Epidermal melanocyte (primary cell): ENCODE results near the gene SMC5.
"Not testable (repeated sequence)": the region's sequence is repeated elsewhere in the genome, so short reads cannot be mapped to it uniquely, and the experiment has no call there.

Source experiments
- DNase-seq: peaks from one replicate; pipeline ENCODE4 v3.0.0; 2011; ENCODE audit warnings: low spot score; ENCODE audit not compliant: insufficient read length

The SMC5 gene

DNA sequence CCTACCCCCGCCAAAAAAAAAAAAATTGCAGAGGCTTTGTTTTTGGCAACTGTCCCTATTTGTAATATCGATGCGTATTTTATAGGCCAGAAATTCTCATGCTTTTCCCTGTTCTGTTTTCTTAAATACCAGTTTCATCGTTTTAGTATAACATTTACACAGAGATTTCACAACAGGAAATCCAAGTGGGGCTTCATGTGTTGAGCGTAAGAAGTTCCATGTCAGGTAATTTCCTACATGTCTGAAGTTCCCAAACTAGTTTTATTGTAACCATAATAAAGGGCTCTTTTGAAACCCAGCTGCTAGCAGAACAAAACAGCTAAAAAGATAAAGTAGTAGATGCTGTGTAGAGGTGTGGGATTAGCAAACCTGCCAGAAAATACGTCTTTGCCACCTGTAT, 4.2 kb downstream of the SMC5 start:
- DNase-seq = no peak

DNA sequence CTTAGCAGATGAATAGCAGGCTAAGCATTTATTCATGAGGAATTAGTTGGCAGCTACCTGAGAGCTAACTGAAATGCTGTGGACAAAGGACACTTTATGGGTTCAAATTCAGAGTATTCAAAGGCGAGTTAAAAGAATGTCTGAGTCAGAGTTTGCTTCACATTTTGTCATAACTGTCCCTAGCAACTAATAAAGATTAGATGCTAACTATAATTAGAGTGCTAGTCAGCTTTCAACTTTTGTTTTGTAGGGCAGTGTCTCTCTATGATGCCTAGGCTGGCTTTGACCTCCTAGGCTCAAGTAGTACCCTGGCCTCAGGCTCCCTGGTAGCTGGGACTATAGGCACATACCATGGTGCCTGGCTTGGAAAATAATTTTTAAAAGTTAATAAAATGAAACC, 4.6 kb downstream of the SMC5 start:
- DNase-seq = no peak

DNA sequence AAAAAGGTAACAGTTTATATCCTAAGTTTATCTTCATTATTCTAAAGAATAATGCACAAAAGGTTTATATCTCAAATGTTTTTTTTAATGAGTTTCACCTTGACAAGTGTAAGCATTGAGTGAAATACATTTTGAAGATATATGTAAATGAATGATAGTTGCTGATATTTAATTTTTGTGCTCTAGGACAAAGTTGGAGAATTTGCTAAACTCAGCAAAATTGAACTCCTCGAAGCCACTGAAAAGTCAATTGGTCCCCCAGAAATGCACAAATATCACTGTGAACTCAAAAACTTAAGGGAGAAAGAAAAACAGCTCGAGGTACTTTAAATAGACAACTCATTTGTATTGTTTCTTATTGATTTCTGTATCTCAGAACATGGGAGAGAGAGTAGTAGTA, 19.5 kb downstream of the SMC5 start:
- no peak for DNase-seq

DNA sequence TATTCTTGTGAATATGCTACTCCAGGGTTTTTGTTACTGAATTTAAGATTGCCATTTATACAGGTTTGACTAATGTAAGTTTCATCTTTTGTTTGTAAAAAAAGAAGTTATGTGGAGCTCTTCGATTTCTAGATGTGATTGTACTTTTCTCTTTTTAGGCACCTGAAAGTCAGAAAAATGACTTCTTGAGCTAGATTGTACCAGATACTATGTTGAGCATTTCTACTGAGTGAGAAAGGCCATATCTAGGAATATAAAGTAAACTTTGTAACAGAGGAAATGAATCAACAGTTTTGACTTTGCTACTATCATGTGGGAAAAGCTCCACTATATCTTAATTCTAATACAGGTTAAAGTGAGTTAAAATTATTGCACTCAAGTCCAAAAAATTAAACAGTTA, 25.1 kb downstream of the SMC5 start:
- no peak for DNase-seq

DNA sequence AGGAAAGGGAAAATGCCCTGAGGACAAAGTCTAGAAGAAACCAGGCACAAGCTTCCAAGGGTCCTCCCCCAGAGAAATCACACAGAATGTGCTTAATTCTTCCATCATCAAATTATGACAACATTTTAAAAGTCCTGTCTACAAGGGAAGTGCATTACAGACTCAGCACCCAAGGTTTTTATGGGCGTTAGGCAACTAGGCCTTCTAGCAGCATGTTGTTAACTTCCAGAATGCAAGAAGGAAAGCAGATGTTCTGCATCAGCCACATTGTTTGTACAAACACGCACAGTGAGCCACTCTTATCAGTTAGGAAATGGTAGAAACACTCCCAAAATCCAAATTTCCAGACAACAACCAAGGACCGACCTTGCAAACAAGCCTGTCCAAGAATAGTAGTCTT, 26.5 kb downstream of the SMC5 start:
- DNase-seq = no peak

DNA sequence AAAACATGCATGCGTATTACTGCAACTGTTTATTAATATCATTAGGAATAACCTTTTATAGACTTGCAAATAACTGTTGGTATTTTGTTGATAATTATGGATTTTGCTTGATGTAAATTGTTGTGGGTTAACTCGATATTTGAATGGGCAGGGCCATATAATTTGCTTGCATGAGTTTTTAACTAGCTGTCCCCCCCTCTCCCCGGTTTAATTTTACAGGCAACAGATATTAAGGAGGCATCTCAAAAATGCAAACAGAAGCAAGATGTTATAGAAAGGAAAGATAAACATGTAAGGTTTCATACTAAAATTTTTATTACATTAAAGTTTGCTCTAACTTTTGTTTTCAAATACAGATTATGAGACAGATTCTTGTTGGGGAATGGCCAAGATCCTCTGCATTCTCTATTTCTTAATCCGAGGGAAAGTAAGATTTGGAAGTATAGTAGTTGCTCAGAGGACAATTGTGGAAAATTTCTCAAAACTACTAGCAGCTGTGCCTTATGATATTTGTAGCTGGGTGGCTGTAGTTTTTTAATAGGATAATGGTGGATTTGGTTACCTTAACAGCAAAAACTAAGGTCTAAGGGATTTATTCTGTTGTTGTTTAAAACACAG, 27.3 kb downstream of the SMC5 start:
- DNase-seq = no peak

DNA sequence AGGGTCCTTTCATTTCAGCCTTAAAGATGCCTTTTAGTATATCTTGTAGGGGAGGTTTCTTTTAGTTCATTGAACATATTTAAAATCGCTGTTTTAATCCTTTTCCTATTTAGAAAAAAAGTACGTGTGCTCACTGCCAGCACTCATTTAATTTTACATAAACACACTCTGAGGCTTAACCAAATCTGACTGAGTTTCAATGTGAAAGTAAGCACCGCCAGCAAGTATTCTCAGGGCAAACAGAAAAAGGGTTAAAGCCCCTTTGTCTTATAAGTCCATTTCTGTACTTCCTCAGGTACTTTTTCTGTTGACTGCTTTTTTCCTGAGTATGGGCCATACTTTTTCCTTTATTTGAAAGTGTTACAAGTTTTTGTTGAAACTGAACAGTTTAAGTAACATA, 31.8 kb downstream of the SMC5 start:
- DNase-seq = no peak

DNA sequence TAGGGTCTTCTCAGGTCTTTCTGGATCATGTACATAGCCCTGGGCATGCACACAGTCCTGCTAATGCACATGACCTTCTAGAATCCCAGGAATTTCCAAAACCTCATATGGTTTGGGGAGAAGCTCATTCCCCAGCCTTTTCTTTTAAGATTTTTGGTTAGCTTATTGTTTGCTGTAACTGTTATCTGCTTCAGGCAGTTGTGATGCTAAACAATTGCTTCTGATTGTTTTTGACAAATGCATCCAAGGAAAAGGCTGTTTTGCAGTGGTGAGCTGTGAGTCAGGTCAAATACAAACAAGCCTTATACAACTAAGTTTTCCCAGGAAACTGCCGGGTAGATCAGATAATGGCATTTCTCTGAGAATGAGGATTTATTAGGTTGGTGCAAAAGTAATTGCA, 32.7 kb downstream of the SMC5 start:
- no peak for DNase-seq

DNA sequence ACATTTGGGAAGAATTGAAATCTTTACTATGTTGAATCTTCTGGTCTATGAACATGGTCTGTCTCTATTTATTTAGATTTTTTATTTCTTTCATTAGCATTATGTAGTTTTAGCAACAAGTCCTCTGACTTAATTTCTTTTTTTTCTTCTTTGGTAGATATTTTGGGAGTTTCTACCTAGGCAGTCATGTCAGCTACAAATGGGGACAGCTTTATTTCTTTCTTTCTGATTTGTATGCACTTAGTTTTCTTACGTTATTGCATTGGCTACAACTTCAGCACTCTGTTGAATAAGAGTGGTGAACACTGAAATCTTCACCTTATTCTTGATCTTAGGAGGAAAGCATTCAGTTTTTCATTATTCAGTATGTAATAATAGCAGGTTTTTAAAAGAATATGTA, 33.5 kb downstream of the SMC5 start:
- no peak for DNase-seq

DNA sequence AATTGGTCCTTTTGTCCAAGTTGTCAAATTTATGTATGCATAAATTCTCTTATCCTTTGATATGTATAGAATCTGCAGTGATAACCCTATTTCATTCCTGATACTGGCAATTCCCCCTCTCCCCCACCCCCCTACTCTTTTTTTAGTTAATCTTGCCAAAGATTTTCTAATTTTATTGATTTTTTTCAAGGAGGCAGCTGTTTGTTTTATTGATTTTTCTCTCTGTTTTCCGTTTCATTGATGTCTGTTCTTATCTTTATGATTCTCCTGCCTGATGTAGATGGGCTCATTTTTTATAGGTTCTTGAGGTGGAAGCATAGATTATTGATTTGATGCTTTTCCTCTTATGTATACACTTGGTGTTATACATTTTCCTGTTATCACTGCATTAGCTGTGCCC, 34.4 kb downstream of the SMC5 start:
- DNase-seq = no peak

DNA sequence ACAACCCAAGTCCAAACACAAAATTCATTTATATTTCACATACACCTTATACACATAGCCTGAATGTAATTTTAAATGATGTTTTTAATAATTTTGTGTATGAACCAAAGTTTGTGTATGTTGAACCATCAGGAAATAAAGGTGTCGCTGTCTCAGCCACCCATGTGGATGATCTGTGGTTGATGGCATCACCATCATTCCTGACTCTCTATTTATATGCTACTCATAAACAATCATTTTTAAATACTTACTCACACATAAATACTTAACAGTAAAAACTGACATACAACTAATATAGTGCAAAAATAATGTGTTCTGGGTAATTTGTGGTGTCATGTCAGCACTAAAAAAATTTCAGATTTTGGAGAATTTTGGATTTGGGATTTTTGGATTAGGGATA, 38.4 kb downstream of the SMC5 start:
- no peak for DNase-seq

DNA sequence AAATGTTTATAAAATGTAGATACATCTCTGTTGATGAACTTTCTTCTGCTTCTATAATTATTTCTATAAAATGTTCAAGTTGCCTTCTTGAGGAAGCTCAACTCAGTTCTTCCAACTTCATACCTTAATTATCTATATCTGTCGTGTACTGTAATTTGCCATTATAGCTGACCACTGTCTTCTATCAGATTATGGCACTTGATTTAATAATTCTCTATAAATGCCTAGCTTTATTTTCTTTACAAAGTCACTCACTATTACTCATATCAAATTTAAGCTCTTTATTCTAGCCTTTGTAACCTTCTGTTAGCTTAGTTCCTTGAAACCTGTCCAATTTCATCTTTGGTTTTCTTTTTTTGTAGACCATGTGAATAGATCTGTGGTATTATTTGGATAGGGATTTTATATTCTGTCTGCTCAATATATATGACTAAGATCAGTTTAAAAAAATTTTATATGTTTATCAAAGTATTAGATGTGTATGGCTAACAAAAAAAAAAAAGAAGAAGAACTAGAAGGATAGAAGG, 39.5 kb downstream of the SMC5 start:
- no peak for DNase-seq

DNA sequence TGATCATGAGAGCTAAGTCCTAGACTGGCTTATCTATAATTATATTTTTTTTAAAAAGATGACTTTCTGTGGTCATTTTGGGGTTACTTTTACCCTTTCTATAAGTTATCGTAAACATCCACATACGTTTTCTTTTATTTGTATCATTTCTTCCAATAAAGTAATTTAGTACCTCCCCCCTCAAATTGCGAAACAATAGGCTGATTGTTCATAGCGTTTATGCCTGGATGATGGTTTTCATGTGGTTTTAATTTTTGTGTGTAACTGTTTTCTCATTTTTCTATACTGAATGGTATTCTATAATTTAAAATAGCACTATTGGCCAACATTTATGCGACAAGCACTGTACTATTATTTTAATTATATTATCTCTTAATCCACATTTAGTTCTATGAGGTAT, 44.5 kb downstream of the SMC5 start:
- DNase-seq = no peak

DNA sequence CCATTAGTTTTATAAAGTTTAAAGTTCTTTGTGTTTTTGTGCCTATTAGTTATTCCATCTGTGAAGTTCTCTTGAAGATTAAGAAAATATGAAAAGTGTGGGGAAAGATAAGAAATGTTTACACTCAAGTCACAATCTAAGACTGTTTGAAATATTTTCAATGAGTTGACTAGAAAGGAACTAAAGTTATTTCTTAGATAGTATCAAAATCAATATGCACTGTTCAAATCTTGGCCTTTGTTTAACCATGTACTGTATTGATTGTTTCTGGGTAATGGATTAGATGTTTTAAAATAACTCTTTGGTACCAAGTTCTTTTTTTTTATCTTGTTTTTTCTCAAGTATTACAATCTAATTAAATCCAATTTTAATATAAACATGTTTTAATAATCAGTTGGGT, 46.0 kb downstream of the SMC5 start:
- DNase-seq = no peak

DNA sequence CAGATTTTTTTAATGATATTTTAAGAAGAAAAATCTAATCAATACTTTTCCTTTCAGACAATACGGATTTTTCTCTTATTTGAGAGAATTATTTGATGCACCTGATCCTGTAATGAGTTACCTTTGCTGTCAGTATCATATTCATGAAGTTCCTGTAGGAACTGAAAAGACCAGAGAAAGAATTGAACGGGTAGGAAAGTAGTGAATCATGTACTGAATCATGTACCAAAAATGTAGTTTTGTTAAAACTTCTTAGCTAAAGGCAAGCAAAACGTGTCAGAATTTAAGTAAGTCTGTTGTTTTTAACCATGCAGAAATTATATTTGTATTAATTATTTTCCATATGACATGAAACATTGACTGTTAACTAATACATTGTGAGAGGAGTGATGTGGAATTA, 56.6 kb downstream of the SMC5 start:
- DNase-seq = no peak

DNA sequence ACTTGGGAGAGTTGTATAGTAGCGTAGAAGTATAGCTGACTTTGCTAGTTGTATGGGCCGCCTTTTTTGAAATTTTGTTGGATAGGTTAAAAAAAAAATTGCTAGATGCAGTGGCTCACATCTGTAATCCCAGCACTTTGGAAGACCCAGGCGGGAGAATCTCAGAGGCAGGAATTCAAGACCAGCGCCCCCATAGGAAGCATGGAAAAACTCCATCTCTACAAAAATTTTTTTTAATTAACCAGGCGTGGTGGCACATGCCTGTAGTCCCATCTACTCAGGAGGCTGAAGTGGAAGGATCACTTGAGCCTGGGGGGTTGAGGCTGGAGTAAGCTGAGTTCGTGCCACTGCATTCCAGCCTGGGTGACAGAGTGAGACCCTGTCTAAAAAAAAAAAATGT, 59.2 kb downstream of the SMC5 start:
- no peak for DNase-seq

DNA sequence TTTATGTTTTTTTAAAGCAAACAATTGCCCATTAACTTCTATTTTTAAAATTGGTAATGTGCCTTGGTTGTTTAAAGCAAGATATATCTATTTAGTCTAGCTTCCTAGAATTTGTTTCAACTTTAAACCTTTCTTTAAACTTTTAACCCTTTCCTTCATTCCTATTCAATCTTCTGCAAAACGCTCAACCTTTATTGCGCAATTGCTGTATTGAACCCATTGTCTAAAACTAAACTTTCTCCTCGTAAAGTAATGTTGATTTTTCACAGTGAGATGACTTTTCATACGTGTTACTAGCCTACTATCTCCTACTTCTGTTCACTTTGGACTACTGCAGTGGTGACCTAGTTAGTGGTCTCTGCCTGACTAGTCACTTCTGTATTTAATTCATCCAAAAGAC, 63.3 kb downstream of the SMC5 start:
- DNase-seq = no peak

DNA sequence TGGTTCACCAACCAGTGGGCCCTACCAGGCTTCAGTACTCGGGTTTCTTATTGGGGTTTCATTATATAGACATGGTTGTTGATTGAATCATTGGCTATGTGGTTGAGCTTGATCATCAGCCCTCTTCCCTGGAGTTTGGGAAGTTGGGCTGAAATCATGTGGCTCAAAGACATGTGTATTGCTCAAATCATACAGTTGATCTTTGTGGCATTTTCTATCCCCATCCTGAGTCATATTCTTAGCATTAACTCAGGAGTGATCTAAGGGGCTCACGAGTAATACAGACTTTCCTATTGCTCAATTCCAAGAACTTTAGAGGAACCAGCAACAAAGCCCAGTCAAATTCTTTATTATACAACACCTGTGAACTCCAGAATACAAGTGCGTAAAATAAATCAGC, 66.2 kb downstream of the SMC5 start:
- DNase-seq = no peak

DNA sequence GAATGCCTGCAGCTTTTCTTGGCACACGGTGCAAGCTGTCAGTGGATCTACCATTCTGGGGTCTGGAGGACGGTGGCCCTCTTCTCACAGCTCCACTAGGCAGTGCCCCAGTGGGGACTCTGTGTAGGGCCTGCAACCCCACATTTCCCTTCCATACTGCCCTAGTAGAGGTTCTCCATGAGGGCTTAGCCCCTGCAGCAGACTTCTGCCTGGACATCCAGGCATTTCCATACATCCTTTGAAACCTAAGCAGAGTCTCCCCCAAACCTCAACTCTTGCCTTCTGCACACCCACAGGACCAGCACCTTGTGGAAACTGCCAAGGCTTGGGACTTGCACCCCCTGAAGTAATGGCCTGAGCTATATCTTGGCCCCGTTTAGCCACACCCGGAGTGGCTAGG, 69.8 kb downstream of the SMC5 start:
- DNase-seq = not testable (repeated sequence)

DNA sequence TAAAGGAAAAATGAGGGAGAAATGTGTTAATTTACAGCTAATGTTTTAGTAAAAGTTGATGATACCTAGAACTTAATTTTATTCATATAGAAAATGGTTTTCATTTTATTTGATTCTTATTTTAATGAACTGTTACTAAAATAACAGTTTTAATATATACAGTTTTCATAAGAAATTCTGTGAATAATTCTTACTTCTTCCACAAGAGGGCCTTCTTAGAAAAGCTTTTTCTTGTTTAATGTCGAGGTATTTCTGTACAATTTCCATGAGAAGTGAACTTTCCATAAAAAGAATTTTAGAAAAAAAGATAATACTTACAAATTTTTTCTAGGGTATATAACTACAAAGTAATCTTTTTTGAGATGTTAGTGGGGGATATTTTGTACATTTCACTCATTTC, 81.8 kb downstream of the SMC5 start:
- DNase-seq = no peak

DNA sequence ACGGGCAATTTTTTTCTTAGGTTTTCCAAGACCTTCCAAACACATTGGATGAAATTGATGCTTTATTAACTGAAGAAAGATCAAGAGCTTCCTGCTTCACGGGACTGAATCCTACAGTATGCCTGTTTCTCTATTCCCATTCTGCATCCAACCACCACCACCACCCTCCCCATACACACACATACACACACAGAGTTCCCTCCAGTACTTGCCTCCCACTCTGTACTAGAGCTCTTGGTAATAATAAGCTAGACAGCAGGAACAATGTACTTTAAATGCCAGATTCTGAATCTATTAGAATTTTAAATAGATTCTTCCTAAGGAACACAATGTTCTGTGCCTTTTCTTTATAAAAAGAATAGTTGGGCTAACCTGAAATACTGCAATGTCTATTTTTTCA, 88.3 kb downstream of the SMC5 start:
- DNase-seq = no peak

DNA sequence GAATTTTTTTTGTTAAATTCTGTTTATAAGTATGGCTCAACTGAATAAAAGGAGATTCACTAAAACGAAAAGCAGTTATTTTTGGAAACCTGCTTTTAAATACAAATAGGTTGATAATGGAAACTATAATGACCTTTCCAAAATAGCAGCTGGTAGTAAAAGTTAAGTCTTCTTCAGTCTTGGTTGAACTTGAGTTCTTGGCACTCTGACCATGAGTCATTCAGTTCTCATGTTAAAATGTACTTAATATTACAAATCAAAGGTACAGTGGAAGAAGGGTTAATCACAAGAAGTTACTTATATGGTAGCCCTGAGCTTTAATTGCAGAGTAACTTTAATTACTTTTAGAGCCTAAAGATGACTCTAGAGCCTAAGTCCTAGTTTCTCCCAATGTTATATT, 93.6 kb downstream of the SMC5 start:
- DNase-seq = no peak

DNA sequence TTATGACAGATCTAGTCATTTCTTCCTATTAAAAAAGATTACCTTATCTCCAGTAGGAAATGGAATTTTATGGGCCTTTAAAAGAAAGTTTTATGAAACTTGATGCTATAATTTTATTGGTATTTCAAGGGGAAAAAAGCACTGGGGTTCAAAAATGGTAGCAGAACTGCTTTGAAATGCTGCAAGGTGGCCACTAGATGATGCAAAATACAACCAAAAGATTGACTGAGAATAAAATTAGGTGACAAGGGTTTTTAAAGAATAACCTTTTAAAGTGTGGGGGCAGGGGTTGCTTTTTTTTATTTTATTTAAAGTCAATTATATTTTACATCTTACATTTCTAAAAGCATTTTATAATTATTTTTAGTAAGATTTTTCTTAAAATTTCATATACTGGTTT, 94.0 kb downstream of the SMC5 start:
- DNase-seq = no peak

DNA sequence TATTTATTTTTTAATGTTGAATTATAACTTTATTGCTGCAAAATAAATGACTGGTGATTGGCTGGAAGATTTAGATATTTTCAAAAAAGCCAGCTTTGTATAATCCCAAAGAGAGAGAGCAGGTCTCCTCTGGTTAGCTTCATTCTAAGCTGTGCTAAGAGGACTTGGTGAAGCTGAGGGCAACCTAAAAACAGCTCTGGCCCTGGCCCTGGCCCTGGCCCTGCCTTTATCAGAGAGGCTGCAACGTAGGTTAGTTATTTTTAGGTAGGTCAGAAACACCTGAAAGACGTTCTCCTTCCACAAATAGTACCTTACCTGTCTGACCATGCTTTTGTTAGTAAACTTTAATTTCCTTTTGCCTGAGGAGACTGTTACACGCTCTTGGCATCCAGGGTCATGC, 97.0 kb downstream of the SMC5 start:
- no peak for DNase-seq
